Naive thymus-derived CD4-positive, alpha-beta T cell (primary cell): ENCODE measurements around the gene ACTR5. TPM values are rescaled to one million over a fixed set of nuclear protein-coding genes. Genes with fewer than 3 reads are reported as not detected.

Experiments used
- ATAC-seq: fragments of 150-1000 bp; cut with Tn5 transposase; 2 replicates; pipeline ENCODE4 v1.10.0; 2021; ENCODE audit warnings: mild to moderate bottlenecking, moderate library complexity
- CTCF ChIA-PET: fragments of 350-600 bp; sonication (Branson Sonifier 250); formaldehyde crosslinking; loops from one replicate; lab custom pipeline; 2021; ENCODE audit warnings: antibody characterized with exemption; lab: Charles Lee
- POLR2A ChIA-PET: fragments of 350-600 bp; sonication (Branson Sonifier 250); formaldehyde crosslinking; loops from one replicate; lab custom pipeline; 2021; ENCODE audit warnings: antibody characterized with exemption, inconsistent platforms; lab: Charles Lee
- DNase-seq, 9 donors: peaks; one replicate each; pipeline versions ENCODE4 v3.0.0 to v3.0.0-alpha.2; 2020 to 2022; ENCODE audit warnings: mixed read lengths in 1 of 9
- H3K27ac ChIP-seq: one replicate; pipeline ENCODE4 v1.7.0; 2013; ENCODE audit warnings: mild to moderate bottlenecking, low read depth, low read length, moderate library complexity
- H3K27me3 ChIP-seq, 2 donors: one replicate each; pipeline ENCODE4 v1.7.0; 2013; ENCODE audit warnings: low read length in 2 of 2, mild to moderate bottlenecking in 2 of 2, moderate library complexity in 2 of 2; ENCODE audit not compliant: control insufficient read depth in 2 of 2, insufficient read depth in 2 of 2
- H3K36me3 ChIP-seq, 3 experiments: 1 replicate in 2 of 3; 2 replicates in 1 of 3; pipeline ENCODE4 v1.7.0; 2013; ENCODE audit warnings: low read length in 3 of 3, mild to moderate bottlenecking in 3 of 3, moderate library complexity in 1 of 3; ENCODE audit not compliant: insufficient read depth in 3 of 3, control insufficient read depth in 2 of 3
- H3K4me1 ChIP-seq, 2 donors: one replicate each; pipeline ENCODE4 v1.7.0; 2013; ENCODE audit warnings: low read length in 2 of 2, mild to moderate bottlenecking in 2 of 2, moderate library complexity in 1 of 2; ENCODE audit not compliant: control insufficient read depth in 2 of 2, insufficient read depth in 2 of 2
- H3K4me3 ChIP-seq: 2 replicates; pipeline ENCODE4 v1.7.0; 2013; ENCODE audit warnings: mild to moderate bottlenecking, low read length
- H3K9me3 ChIP-seq, 3 experiments: 1 replicate in 2 of 3; 2 replicates in 1 of 3; pipeline ENCODE4 v1.7.0; 2013; ENCODE audit warnings: low read length in 3 of 3; ENCODE audit not compliant: control insufficient read depth in 2 of 3
- H3K27ac Mint-ChIP-seq, 9 donors: one replicate each; pipeline ENCODE4 v1.8.0; 2020 to 2022; ENCODE audit warnings: mixed read lengths in 9 of 9, mild to moderate bottlenecking in 8 of 9, moderate library complexity in 5 of 9, inconsistent platforms in 2 of 9
- H3K27me3 Mint-ChIP-seq, 5 donors: one replicate each; pipeline ENCODE4 v1.8.0; 2021 to 2022; ENCODE audit warnings: mixed read lengths in 5 of 5, mild to moderate bottlenecking in 1 of 5
- H3K36me3 Mint-ChIP-seq, 5 donors: one replicate each; pipeline ENCODE4 v1.8.0; 2020 to 2022; ENCODE audit warnings: mixed read lengths in 5 of 5, mild to moderate bottlenecking in 3 of 5, inconsistent platforms in 1 of 5
- H3K4me1 Mint-ChIP-seq, 7 donors: one replicate each; pipeline ENCODE4 v1.8.0; 2020 to 2022; ENCODE audit warnings: mixed read lengths in 7 of 7, mild to moderate bottlenecking in 3 of 7, inconsistent platforms in 1 of 7
- H3K4me3 Mint-ChIP-seq, 10 donors: one replicate each; pipeline ENCODE4 v1.8.0; 2020 to 2022; ENCODE audit warnings: mild to moderate bottlenecking in 10 of 10, mixed read lengths in 10 of 10, moderate library complexity in 6 of 10, inconsistent platforms in 2 of 10
- H3K9me3 Mint-ChIP-seq, 11 donors: one replicate each; pipeline ENCODE4 v1.8.0; 2020 to 2022; ENCODE audit warnings: mixed read lengths in 11 of 11, mild to moderate bottlenecking in 4 of 11, inconsistent platforms in 1 of 11, moderate library complexity in 1 of 11
- intact Hi-C, 2 donors: fragments of 100-400 bp; cut with micrococcal nuclease; formaldehyde crosslinking; loops; one replicate each; pipeline ENCODE4 v1.15.1; 2023
- polyA plus RNA-seq, 2 donors: library from polyadenylated mRNA; unstranded; fragments of 300-500 nt; fragmentation: Illumina TruSeq; gene quantifications; one replicate each; pipeline ENCODE4 v1.2.3, GENCODE V29; 2021
- total RNA-seq, 6 experiments: library from RNA in 5 of 6; stranded (reverse) in 5 of 6; gene quantifications; 1 replicate in 5 of 6; 2 replicates in 1 of 6; pipeline ENCODE4 v1.2.3 and lab custom pipeline; 2021 to 2026

Gene ACTR5
- total and polyA plus RNA-seq, 7 experiments from 2014 or later = 8.9 to 20.8 (median 15.1) TPM

DNA sequence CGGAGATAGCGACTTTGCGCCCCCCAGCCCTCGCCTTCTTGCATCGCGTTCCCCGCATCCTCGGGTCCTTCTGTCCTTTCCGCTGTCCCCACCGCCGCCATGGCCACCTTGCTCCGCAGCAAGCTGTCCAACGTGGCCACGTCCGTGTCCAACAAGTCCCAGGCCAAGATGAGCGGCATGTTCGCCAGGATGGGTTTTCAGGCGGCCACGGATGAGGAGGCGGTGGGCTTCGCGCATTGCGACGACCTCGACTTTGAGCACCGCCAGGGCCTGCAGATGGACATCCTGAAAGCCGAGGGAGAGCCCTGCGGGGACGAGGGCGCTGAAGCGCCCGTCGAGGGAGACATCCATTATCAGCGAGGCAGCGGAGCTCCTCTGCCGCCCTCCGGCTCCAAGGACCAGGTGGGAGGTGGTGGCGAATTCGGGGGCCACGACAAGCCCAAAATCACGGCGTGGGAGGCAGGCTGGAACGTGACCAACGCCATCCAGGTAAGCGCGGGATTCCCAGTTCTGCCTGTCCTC, 23.6 kb upstream of the ACTR5 start:
- Histone ChIP-seq H3K9me3 (no peaks in the 10 kb centered on the region), H3K36me3 (no peaks in the 10 kb centered on the region), H3K4me3 (no peak overlapping the region), H3K27ac (no peak overlapping the region), H3K4me1 (peaks cover 10 to 33% of the 10 kb centered on the region in 2 donors), H3K27me3 (peaks cover 29 to 31% of the 10 kb centered on the region in 2 donors)
- peaks cover 79 to 94% (median 87%) of the 10 kb centered on the region in 5 donors for H3K27me3 Mint-ChIP-seq
- peak overlapping the region in 6 of 10 donors; percentile 23 to 52 (median 38) for H3K4me3 Mint-ChIP-seq
- peaks cover 43 to 56% (median 48%) of the 10 kb centered on the region in 7 donors for H3K4me1 Mint-ChIP-seq
- H3K36me3 Mint-ChIP-seq = peaks cover 0 to 10% (median 0%) of the 10 kb centered on the region in 5 donors
- intact Hi-C loops = loop anchor here in 1 of 2 donors (5.0 kb wide), 1 partner anchor 1968 kb away; no protein-coding TSS in a partner anchor
- peak overlapping the region in 1 of 9 donors; percentile 48 for H3K27ac Mint-ChIP-seq
- ATAC-seq (no peak), DNase-seq (no peak)
- H3K9me3 Mint-ChIP-seq = peaks cover 0 to 12% (median 2%) of the 10 kb centered on the region in 11 donors
- ChIA-PET CTCF (no interaction called here), POLR2A (no interaction called here)

DNA sequence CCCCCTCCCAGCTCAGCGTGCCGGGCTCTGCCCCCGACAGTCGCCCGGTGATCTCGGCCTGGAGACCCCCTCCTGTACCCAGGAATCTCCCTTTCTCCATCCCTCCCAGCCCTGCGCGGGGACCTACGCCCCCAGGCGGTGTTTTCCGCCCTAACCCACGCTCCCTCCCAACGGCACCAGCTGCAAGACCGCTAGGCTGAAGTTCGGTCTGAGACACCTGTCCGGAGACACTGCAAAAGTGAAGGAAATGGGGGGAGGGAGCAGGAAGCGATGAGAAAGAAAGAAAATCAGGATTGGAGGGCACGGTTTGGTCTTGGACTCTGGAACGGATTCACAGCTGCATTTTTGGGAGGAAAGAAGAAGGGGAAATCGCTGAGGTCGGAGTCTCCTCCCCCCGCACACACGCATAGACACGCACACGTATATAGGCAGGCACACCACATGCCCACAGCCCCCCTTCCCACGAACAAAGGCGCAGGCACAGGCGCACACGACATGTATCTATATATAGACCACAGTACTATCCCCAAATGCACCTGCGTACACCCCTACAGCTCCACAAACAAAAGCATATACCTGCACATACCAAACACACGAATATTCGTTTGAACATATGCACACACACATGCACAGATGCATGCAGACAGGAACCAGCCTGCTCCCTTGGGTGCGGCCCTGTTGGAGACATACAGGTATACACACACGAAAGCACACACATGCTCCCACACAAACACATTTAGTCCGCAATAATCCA, 22.9 kb upstream of the ACTR5 start:
- Histone ChIP-seq H3K27ac (no peak overlapping the region), H3K4me3 (no peak overlapping the region), H3K36me3 (no peaks in the 10 kb centered on the region), H3K9me3 (no peaks in the 10 kb centered on the region), H3K4me1 (peaks cover 15 to 39% of the 10 kb centered on the region in 2 donors), H3K27me3 (peaks cover 35 to 38% of the 10 kb centered on the region in 2 donors)
- POLR2A ChIA-PET = no interaction called here
- peaks cover 48 to 61% (median 54%) of the 10 kb centered on the region in 7 donors for H3K4me1 Mint-ChIP-seq
- H3K9me3 Mint-ChIP-seq = peaks cover 0 to 14% (median 2%) of the 10 kb centered on the region in 11 donors
- H3K36me3 Mint-ChIP-seq = peaks cover 0 to 16% (median 0%) of the 10 kb centered on the region in 5 donors
- H3K27me3 Mint-ChIP-seq = peaks cover 81 to 96% (median 88%) of the 10 kb centered on the region in 5 donors
- intact Hi-C loops = loop anchor here in 1 of 2 donors (5.0 kb wide), 1 partner anchor 1967 kb away; no protein-coding TSS in a partner anchor
- H3K27ac Mint-ChIP-seq = peak overlapping the region in 4 of 9 donors; percentile 18 to 80 (median 56)
- ATAC-seq (peak; percentile 26), DNase-seq (peak in 5 of 9 donors; percentile 7 to 39 (median 21))
- H3K4me3 Mint-ChIP-seq = peak overlapping the region; percentile 29 to 74 (median 51)
- CTCF ChIA-PET = interaction anchor here (1.9 kb wide), 1 partner anchor 168 kb away, joined by 8 read pairs; no protein-coding TSS in a partner anchor

DNA sequence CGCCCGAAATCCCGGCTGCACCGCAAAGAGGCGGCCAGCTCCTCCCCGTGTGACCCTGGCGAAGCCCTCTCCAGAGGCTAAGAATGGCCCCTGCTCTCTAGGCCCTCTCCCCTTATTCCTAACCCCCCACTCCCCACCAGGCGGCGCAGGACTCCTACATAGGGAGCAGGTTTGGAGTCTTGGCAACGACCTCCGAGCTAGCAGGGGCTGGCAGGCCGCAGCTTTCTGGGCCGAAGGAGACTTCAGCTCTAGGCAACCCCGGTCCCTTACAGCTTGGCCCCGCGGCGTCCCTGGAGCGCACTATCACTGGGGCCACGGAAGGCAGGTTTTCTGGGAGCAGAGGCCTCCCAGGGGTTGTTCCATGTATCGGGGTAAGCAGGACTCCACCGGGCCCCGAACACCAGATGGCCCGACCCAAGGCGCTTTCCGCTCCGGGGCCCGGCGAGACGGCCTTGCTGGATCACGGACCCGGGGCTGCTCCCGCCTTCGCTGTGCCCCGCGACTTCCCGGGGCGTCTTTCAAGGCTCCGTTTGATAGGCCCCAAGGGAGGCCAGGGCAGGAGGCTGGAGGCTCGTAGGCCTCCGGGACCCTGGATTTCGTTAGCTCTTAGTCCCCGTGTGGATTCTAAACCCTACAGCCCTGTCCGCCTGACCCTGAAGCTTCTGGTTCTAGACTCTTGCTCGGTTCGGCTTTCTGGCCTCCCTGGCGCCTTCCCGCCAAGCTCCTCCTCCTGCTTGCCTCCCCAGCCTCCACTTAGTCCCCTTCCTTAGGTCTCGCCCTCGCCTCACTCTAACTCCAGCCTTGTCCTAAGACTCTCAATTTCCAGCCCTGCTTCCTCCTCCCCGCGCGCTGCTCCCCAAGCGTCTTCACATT, 22.1 kb upstream of the ACTR5 start:
- intact Hi-C loops = loop anchor here (1.0 to 5.0 kb wide), 2 partner anchors 25 to 1966 kb away; no protein-coding TSS in a partner anchor
- peak overlapping the region in 6 of 9 donors; percentile 37 to 81 (median 66) for H3K27ac Mint-ChIP-seq
- ATAC-seq (peak; percentile 18), DNase-seq (peak in 4 of 9 donors; percentile 16 to 42 (median 32))
- Histone ChIP-seq H3K9me3 (no peaks in the 10 kb centered on the region), H3K36me3 (no peaks in the 10 kb centered on the region), H3K27ac (no peak overlapping the region), H3K4me1 (peaks cover 24 to 47% of the 10 kb centered on the region in 2 donors), H3K27me3 (peaks cover 43 to 46% of the 10 kb centered on the region in 2 donors), H3K4me3 (no peak overlapping the region)
- POLR2A ChIA-PET = no interaction called here
- H3K9me3 Mint-ChIP-seq = peaks cover 0 to 17% (median 2%) of the 10 kb centered on the region in 11 donors
- H3K27me3 Mint-ChIP-seq = peaks cover 81 to 96% (median 87%) of the 10 kb centered on the region in 5 donors
- peak overlapping the region; percentile 4 to 75 (median 60) for H3K4me3 Mint-ChIP-seq
- CTCF ChIA-PET = interaction anchor here (1.0 to 1.9 kb wide), 2 partner anchors 13 to 167 kb away, joined by 5 to 8 read pairs; no protein-coding TSS in a partner anchor
- H3K36me3 Mint-ChIP-seq = peaks cover 0 to 16% (median 0%) of the 10 kb centered on the region in 5 donors
- peaks cover 54 to 67% (median 62%) of the 10 kb centered on the region in 7 donors for H3K4me1 Mint-ChIP-seq

DNA sequence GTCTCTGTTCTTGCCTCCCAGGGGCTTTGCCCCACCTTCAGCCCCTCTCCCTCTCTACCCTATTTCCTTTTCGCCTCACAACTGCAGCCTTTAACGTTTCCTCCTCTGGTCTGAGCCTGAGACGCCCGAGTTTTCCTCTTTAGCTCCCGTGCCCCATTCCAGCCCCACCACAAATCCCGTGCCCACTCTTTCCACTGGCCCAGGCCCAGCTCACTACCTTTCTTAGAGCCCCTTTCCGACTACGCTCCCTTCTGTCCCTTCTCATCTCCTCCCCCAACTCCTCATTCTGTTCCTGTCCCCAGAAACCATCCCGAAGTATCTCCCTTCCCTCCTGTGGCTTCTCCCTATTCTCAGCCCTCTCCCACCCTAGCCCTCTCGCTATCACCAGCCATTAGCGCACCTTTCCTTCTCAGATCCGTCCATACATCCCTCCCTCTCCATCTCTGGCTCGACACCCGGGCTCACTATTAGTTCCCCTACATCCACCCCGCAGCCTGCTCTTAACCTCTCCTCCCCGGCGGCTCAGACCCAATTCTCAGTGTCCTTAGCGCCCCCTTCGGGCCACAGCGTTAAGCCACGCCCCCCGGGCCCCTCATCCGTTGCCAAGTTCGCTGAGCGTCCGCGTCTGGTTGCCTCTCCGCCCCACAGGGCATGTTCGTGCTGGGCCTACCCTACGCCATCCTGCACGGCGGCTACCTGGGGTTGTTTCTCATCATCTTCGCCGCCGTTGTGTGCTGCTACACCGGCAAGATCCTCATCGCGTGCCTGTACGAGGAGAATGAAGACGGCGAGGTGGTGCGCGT, 21.3 kb upstream of the ACTR5 start:
- Histone ChIP-seq H3K27ac (no peak overlapping the region), H3K9me3 (no peaks in the 10 kb centered on the region), H3K4me3 (no peak overlapping the region), H3K27me3 (peaks cover 49 to 51% of the 10 kb centered on the region in 2 donors), H3K36me3 (no peaks in the 10 kb centered on the region), H3K4me1 (peaks cover 31 to 49% of the 10 kb centered on the region in 2 donors)
- ATAC-seq (peak; percentile 19), DNase-seq (peak in 8 of 9 donors; percentile 25 to 49 (median 36))
- peak overlapping the region; percentile 22 to 75 (median 64) for H3K4me3 Mint-ChIP-seq
- H3K4me1 Mint-ChIP-seq = peaks cover 57 to 72% (median 67%) of the 10 kb centered on the region in 7 donors
- intact Hi-C loops = loop anchor here (1.0 to 5.0 kb wide), 2 partner anchors 24 to 1965 kb away; no protein-coding TSS in a partner anchor
- H3K27ac Mint-ChIP-seq = peak overlapping the region in 6 of 9 donors; percentile 18 to 81 (median 46)
- H3K27me3 Mint-ChIP-seq = peaks cover 81 to 95% (median 83%) of the 10 kb centered on the region in 5 donors
- peaks cover 0 to 17% (median 2%) of the 10 kb centered on the region in 11 donors for H3K9me3 Mint-ChIP-seq
- ChIA-PET POLR2A (no interaction called here), CTCF (interaction anchor here (1.0 to 1.9 kb wide), 2 partner anchors 12 to 166 kb away, joined by 5 to 8 read pairs; no protein-coding TSS in a partner anchor)
- H3K36me3 Mint-ChIP-seq = peaks cover 0 to 16% (median 0%) of the 10 kb centered on the region in 5 donors

DNA sequence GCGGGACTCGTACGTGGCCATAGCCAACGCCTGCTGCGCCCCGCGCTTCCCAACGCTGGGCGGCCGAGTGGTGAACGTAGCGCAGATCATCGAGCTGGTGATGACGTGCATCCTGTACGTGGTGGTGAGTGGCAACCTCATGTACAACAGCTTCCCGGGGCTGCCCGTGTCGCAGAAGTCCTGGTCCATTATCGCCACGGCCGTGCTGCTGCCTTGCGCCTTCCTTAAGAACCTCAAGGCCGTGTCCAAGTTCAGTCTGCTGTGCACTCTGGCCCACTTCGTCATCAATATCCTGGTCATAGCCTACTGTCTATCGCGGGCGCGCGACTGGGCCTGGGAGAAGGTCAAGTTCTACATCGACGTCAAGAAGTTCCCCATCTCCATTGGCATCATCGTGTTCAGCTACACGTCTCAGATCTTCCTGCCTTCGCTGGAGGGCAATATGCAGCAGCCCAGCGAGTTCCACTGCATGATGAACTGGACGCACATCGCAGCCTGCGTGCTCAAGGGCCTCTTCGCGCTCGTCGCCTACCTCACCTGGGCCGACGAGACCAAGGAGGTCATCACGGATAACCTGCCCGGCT, 20.6 kb upstream of the ACTR5 start:
- peaks cover 0 to 16% (median 0%) of the 10 kb centered on the region in 5 donors for H3K36me3 Mint-ChIP-seq
- intact Hi-C loops = loop anchor here in 1 of 2 donors (5.0 kb wide), 1 partner anchor 1965 kb away; no protein-coding TSS in a partner anchor
- H3K4me1 Mint-ChIP-seq = peaks cover 55 to 72% (median 63%) of the 10 kb centered on the region in 7 donors
- no peak overlapping the region for H3K27ac ChIP-seq
- CTCF ChIA-PET = interaction anchor here (0.6 kb wide), 1 partner anchor 100 kb away, joined by 4 read pairs; no protein-coding TSS in a partner anchor
- ATAC-seq = no peak
- peaks cover 31 to 49% of the 10 kb centered on the region in 2 donors for H3K4me1 ChIP-seq
- DNase-seq = peak in 4 of 9 donors; percentile 9 to 27 (median 19)
- H3K27ac Mint-ChIP-seq = peak overlapping the region in 5 of 9 donors; percentile 14 to 86 (median 43)
- no peaks in the 10 kb centered on the region for H3K9me3 ChIP-seq
- peaks cover 51 to 55% of the 10 kb centered on the region in 2 donors for H3K27me3 ChIP-seq
- H3K4me3 Mint-ChIP-seq = peak overlapping the region in 9 of 10 donors; percentile 24 to 75 (median 65)
- H3K4me3 ChIP-seq = no peak overlapping the region
- POLR2A ChIA-PET = no interaction called here
- peaks cover 0 to 17% (median 2%) of the 10 kb centered on the region in 11 donors for H3K9me3 Mint-ChIP-seq
- H3K27me3 Mint-ChIP-seq = peaks cover 79 to 94% (median 83%) of the 10 kb centered on the region in 5 donors
- no peaks in the 10 kb centered on the region for H3K36me3 ChIP-seq
